Coronary artery (tissue), 2 donors: ENCODE results near the gene PC.

Source experiments
- DNase-seq: peaks from one replicate; pipeline ENCODE4 v3.0.0-alpha.2; 2017; ENCODE audit warnings: low spot score
- H3K27ac ChIP-seq, 2 donors: fragments of 200-600 bp; sonication (generic); one replicate each; pipeline ENCODE4 v1.5.1; 2016 to 2019
- H3K4me3 ChIP-seq: fragments of 200-600 bp; sonication (generic); 2 replicates; pipeline ENCODE4 v1.5.1; 2016; ENCODE audit warnings: mild to moderate bottlenecking, moderate library complexity
- TF ChIP-seq, protein P1 (sequence below): fragments of 200-600 bp; sonication (generic); IDR thresholded peaks from one replicate; pipeline ENCODE4 v1.5.1; 2019; ENCODE audit warnings: antibody characterized with exemption

The PC gene

GRCh38 chr11:66846671-66847091 is 111.5 kb downstream of the PC start:
- no peak overlapping the region for H3K27ac ChIP-seq
- no peak for DNase-seq
- TF ChIP-seq, protein P1, sequence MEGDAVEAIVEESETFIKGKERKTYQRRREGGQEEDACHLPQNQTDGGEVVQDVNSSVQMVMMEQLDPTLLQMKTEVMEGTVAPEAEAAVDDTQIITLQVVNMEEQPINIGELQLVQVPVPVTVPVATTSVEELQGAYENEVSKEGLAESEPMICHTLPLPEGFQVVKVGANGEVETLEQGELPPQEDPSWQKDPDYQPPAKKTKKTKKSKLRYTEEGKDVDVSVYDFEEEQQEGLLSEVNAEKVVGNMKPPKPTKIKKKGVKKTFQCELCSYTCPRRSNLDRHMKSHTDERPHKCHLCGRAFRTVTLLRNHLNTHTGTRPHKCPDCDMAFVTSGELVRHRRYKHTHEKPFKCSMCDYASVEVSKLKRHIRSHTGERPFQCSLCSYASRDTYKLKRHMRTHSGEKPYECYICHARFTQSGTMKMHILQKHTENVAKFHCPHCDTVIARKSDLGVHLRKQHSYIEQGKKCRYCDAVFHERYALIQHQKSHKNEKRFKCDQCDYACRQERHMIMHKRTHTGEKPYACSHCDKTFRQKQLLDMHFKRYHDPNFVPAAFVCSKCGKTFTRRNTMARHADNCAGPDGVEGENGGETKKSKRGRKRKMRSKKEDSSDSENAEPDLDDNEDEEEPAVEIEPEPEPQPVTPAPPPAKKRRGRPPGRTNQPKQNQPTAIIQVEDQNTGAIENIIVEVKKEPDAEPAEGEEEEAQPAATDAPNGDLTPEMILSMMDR = no peak
- H3K4me3 ChIP-seq = no peak overlapping the region

DNA sequence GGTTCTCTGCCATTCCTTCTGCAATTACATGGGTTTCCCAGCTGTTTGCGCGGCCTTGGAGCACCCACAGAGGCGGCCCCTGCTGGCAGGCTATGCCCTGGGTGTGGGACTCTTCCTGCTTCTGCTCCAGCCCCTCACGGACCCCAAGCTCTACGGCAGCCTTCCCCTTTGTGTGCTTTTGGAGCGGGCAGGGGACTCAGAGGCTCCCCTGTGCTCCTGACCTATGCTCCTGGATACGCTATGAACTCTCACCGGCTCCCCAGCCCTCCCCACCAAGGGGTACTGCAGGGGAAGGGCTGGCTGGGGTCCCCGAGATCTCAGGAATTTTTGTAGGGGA is 112.3 kb downstream of the PC start:
- TF ChIP-seq, protein P1 = no peak

GRCh38 chr11:66845143-66845875 is 112.9 kb downstream of the PC start:
- no peak overlapping the region for H3K27ac ChIP-seq
- DNase-seq = no peak
- H3K4me3 ChIP-seq = no peak overlapping the region
- TF ChIP-seq, protein P1 = no peak

More for the DNA sequence above, 112.3 kb downstream of the PC start:
- Histone ChIP-seq H3K4me3 (no peak overlapping the region), H3K27ac (no peak overlapping the region)
- peak; percentile 64 for DNase-seq

DNA sequence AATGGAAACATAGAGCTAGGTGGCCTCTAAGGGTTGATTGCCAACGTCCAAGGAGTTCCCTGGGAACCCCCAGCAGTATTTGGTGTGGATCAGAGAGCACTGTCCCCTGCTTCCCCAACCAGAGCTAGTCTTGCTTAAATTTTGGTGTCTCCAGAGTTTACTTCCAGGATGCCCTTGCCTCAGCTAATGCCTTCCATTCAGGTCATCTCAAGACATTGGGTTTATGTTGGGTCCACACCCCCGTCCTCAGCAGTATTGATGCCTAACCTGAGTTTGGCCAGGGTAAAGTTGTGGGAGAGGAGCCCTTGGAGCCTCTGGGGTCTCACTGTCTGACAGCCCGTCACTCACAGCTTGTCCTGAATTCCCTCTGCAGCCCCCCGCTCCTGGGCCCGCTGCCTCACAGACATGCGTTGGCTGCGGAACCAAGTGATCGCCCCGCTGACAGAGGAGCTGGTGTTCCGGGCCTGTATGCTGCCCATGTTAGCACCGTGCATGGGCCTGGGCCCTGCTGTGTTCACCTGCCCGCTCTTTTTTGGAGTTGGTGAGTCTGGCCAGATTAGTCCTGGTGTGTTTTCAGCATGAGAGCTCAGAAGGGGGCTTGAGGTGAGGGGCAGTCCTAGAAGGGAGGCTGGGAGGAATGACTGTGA is 113.6 kb downstream of the PC start:
- TF ChIP-seq, protein P1 = no peak
- Histone ChIP-seq H3K27ac (no peak overlapping the region), H3K4me3 (peak overlapping the region; percentile 97)
- DNase-seq = peak; percentile 65

DNA sequence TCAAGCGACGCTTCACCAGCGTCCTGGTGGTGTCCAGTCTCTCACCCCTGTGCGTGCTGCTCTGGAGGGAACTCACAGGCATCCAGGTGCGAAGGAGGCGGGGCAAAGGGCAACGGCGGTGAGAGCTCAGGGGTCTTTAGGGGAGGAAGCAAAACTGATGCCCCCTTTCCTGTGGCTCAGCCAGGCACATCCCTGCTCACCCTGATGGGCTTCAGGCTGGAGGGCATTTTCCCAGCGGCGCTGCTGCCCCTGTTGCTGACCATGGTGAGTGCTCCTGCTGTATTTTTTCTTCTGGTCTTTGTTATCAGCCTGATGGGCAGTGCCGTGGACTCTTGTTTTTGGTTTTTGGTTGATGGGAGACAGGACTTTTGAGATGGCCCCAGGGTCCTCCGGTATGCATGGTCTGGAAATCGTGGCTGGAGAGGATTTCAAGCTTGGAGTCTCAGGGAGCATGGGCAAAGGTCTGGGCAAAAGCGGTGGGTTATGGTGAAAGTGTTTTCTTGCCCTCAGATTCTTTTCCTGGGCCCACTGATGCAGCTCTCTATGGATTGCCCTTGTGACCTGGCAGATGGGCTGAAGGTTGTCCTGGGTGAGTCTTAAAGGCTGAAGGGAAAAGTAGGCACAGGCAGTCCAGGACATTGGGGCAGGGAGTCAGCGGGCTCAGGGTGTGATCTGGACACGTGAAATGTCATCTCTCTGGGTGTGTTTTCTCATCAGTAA is 114.2 kb downstream of the PC start:
- peak overlapping the region; percentile 97 for H3K4me3 ChIP-seq
- TF ChIP-seq, protein P1 = no peak
- peak; percentile 47 for DNase-seq
- H3K27ac ChIP-seq = peak overlapping the region; percentile 90 to 98

DNA sequence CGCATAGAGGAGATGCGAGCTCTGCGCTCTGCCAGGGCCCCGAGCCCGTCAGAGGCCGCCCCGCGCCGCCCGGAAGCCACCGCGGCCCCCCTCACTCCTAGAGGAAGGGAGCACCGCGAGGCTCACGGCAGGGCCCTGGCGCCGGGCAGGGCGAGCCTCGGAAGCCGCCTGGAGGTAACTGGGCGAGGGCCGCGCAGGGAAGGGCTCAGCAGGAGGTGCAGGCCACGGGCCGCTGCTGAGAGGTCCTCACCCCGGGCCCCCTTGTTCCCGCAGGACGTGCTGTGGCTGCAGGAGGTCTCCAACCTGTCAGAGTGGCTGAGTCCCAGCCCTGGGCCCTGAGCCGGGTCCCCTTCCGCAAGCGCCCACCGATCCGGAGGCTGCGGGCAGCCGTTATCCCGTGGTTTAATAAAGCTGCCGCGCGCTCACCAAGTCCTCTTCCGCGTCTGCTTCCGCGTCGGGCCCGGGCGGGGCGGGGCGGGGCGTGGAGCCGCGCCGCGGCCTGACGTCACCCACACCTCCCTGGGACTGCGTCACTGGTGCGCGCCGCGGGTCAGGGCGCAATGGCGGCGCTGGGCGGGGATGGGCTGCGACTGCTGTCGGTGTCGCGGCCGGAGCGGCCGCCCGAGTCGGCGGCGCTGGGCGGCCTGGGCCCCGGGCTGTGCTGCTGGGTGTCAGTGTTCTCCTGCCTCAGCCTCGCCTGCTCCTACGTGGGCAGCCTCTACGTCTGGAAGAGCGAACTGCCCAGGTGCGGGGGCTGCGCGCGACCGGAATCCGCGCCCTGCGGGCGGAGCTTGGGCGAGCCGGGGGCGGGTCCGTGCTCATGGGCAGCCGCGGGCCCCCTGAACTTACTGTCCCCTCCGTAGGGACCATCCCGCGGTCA is 115.0 kb downstream of the PC start, which contains the start of gene RCE1:
Gene RCE1, plus strand, starts transcription at position 546 of the 880 bp plus-strand sequence. Its CDS starts 15 bp downstream, at position 561.
- peak within 1 kb of the TSS; percentile 90 to 98 for H3K27ac ChIP-seq
- DNase-seq = peak; percentile 91
- peak within 1 kb of the TSS; percentile 97 for H3K4me3 ChIP-seq
- TF ChIP-seq, protein P1 = no peak
